Endothelial cell of umbilical vein (primary cell): ENCODE data around the gene SNX33. TPM values are rescaled to one million over a fixed set of nuclear protein-coding genes. Genes with fewer than 3 reads are reported as not detected.
A peak's percentile ranks its signal among the peaks of the same experiment; 100 is the strongest.
"Not testable (repeated sequence)": the region's sequence is repeated elsewhere in the genome, so short reads cannot be mapped to it uniquely, and the experiment has no call there.

ENCODE experiments used
- BruUV-seq: library from RNA; stranded (reverse); fragments of 400-500 nt; replicated peaks from 2 replicates; lab custom pipeline; 2021; lab: Mats Ljungman, UMichigan
- CTCF ChIA-PET: fragments of 300-600, 350-600 bp; sonication (Branson Sonifier 250); formaldehyde crosslinking; loops from one replicate; lab custom pipeline; 2021; ENCODE audit warnings: antibody characterized with exemption, inconsistent platforms; lab: Charles Lee
- POLR2A ChIA-PET: fragments of 300-600, 350-600 bp; sonication (Branson Sonifier 250); formaldehyde crosslinking; loops from one replicate; lab custom pipeline; 2021; ENCODE audit warnings: antibody characterized with exemption, inconsistent platforms; lab: Charles Lee
- DNase-seq: peaks from one replicate; pipeline ENCODE4 v3.0.0-alpha.2; 2011; ENCODE audit warnings: low read depth, low spot score
- FAIRE-seq: peaks from 2 replicates; lab custom pipeline; 2011; peaks lifted over from hg19 to GRCh38; lab: Jason Lieb, UNC
- H2AFZ ChIP-seq: 2 replicates; pipeline ENCODE4 v1.6.0; 2012; ENCODE audit warnings: low read depth, low read length, control low read depth, inconsistent platforms
- H3K27ac ChIP-seq: 2 replicates; pipeline ENCODE4 v1.5.1; 2011; ENCODE audit warnings: low read depth, mild to moderate bottlenecking, control low read depth, low read length, moderate library complexity; ENCODE audit not compliant: insufficient read depth
- H3K27me3 ChIP-seq, 2 experiments: 2 replicates each; pipeline versions ENCODE4 v1.6.0 to v1.6.1; 2011; ENCODE audit warnings: low read length in 2 of 2, mixed read lengths in 1 of 2; ENCODE audit not compliant: control insufficient read depth in 2 of 2, insufficient read depth in 2 of 2
- H3K36me3 ChIP-seq, 2 experiments: 2 replicates in 1 of 2; 3 replicates in 1 of 2; pipeline ENCODE4 v1.5.1; 2011; ENCODE audit warnings: low read length in 2 of 2, mild to moderate bottlenecking in 1 of 2, moderate library complexity in 1 of 2; ENCODE audit not compliant: control insufficient read depth in 2 of 2, insufficient read depth in 2 of 2; ENCODE audit errors: extremely low read depth in 1 of 2
- H3K4me1 ChIP-seq: 3 replicates; pipeline ENCODE4 v1.5.1; 2011; ENCODE audit warnings: mild to moderate bottlenecking, low read length; ENCODE audit not compliant: control insufficient read depth, insufficient read depth; ENCODE audit errors: extremely low read depth
- H3K4me2 ChIP-seq: 2 replicates; pipeline ENCODE4 v1.6.1; 2011; ENCODE audit warnings: low read length, control low read depth, mixed read lengths; ENCODE audit not compliant: insufficient read depth
- H3K4me3 ChIP-seq, 3 experiments: fragments of 200-600 bp in 1 of 3; sonication (generic), shearing (Covaris generic) in 1 of 3; replicated peaks in 1 of 3; 2 replicates each; pipeline ENCODE4 v1.5.1; 2011 to 2016; ENCODE audit warnings: control low read depth in 3 of 3, low read length in 3 of 3, mild to moderate bottlenecking in 2 of 3, inconsistent platforms in 1 of 3, low read depth in 1 of 3, moderate library complexity in 1 of 3; ENCODE audit not compliant: insufficient read depth in 1 of 3
- H3K79me2 ChIP-seq: 2 replicates; pipeline ENCODE4 v1.6.0; 2012; ENCODE audit warnings: low read length, inconsistent platforms; ENCODE audit not compliant: control insufficient read depth, insufficient read depth
- H3K9ac ChIP-seq: replicated peaks from 2 replicates; pipeline ENCODE3; 2011; ENCODE audit warnings: low read length, control low read depth; ENCODE audit not compliant: insufficient read depth; ENCODE audit errors: extremely low read depth
- H3K9me1 ChIP-seq: replicated peaks from 3 replicates; pipeline ENCODE4 v1.6.0; 2011; ENCODE audit warnings: mild to moderate bottlenecking, low read length; ENCODE audit not compliant: control insufficient read depth, insufficient read depth; ENCODE audit errors: extremely low read depth
- H3K9me3 ChIP-seq: replicated peaks from 2 replicates; pipeline ENCODE4 v1.5.1; 2012; ENCODE audit warnings: low read length, inconsistent platforms; ENCODE audit not compliant: control insufficient read depth, insufficient read depth
- H4K20me1 ChIP-seq: replicated peaks from 2 replicates; pipeline ENCODE3; 2011; ENCODE audit warnings: mild to moderate bottlenecking, low read length; ENCODE audit not compliant: control insufficient read depth, insufficient read depth; ENCODE audit errors: extremely low read depth
- EZH2 ChIP-seq: IDR thresholded peaks from 2 replicates; pipeline ENCODE4 v1.6.1; 2012; ENCODE audit warnings: borderline replicate concordance, low read depth, mild to moderate bottlenecking, moderate library complexity, low read length, inconsistent platforms; ENCODE audit not compliant: severe bottlenecking
- JUN ChIP-seq: IDR thresholded peaks from 2 replicates; pipeline ENCODE4 v1.6.1; 2011; ENCODE audit warnings: borderline replicate concordance, low read depth; ENCODE audit not compliant: insufficient read length, insufficient read depth
- POLR2A ChIP-seq: IDR thresholded peaks from 2 replicates; pipeline ENCODE4 v1.6.1; 2012; ENCODE audit warnings: low read depth, mild to moderate bottlenecking, control low read depth, low read length
- dilution Hi-C: fragments of 300-500 bp; cut with MboI; formaldehyde crosslinking; loops from one replicate; pipeline ENCODE4 v1.15.0; 2019; ENCODE audit warnings: low sequenced_read_pairs; ENCODE audit not compliant: extremely low pct_ligation_motif_present
- intact Hi-C: fragments of 100-400 bp; cut with micrococcal nuclease; formaldehyde crosslinking; loops from one replicate; pipeline ENCODE4 v1.10.0; 2022
- polyA plus RNA-seq, 4 experiments: library from polyadenylated mRNA; depleted of rRNA in 3 of 4; stranded (reverse) in 3 of 4; unstranded in 1 of 4; fragments of >200 nt; gene quantifications; 2 replicates each; pipeline versions ENCODE4 v1.2.1 to v1.2.3, GENCODE V29; 2011 to 2012; ENCODE audit warnings: missing spikeins in 1 of 4
- total RNA-seq: library from RNA; stranded (reverse); gene quantifications from 2 replicates; pipeline ENCODE4 v1.2.3, GENCODE V29; 2021

Gene SNX33
- total and polyA plus RNA-seq, 2 donors (not counting 3 experiments of a cell fraction or from before 2014, with no cell fraction given): 7.9 to 12.6 TPM

DNA sequence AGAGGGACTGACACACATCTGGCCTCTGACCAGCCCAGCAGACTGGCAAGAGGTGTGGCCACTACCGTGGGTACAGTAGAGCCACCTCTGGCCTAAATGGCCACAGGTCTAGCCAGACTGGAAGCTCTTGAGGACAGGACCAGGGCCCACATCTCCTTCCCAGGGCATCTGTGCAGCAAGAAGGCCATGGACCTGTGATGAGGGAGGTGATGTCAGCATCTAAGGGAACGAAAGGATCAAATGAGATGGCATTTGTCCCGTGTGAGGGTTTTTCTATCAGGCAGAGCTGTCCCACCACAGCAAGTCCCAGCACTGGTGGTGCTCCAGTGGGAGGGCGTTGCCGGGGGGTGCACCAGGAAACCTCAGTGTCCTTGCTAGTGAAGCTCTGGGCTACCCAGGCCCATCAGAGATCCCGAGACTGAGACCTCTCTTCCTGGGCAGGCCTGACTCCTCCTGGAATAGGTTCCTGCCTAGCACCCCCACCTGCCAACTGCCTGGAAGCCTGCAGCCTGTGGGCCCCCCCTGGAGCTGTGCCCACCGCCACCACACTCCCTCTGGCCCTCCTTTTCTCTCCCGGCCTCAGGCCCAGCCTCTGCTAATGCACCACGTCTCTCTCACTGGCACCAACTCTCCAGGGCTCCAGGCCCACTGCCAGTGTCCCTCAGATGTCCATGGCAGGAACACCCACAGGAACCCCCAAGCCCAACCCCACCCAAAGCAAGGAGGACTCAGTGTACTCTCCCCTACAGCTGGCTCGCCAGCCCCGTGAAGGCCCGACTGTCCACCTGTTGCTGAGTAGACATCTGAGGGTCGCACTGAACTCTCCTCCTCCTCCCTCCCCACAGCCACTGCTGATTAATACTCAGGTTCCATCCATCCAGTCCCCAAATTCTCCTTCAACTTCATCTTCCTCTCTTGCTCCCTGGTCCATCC, 53.6 kb downstream of the SNX33 start:
- H3K4me1 ChIP-seq, FAIRE-seq, DNase-seq, H2AFZ ChIP-seq, intact Hi-C loops, H4K20me1 ChIP-seq, H3K36me3 ChIP-seq, H3K27ac ChIP-seq, dilution Hi-C loops, CTCF ChIA-PET, H3K79me2 ChIP-seq, H3K9me3 ChIP-seq, H3K9ac ChIP-seq, H3K4me3 ChIP-seq, H3K4me2 ChIP-seq, BruUV-seq, H3K9me1 ChIP-seq, POLR2A ChIA-PET: not testable (repeated sequence)
- H3K27me3 ChIP-seq: peaks cover 27 to 28% of the 10 kb centered on the region in 2 experiments

GRCh38 chr15:75702436-75702835, 54.7 kb downstream of the SNX33 start:
- H3K4me1 ChIP-seq: no peaks in the 10 kb centered on the region
- dilution Hi-C loops: no loop called here
- H3K9me3 ChIP-seq: no peaks in the 10 kb centered on the region
- no peak overlapping the region for H3K27ac ChIP-seq
- no peaks in the 10 kb centered on the region for H4K20me1 ChIP-seq
- H3K9ac ChIP-seq: no peak overlapping the region
- no peak overlapping the region for H3K4me3 ChIP-seq
- no peak overlapping the region for H3K4me2 ChIP-seq
- TF ChIP-seq JUN: no peak
- no peak for TF ChIP-seq POLR2A
- no peak for TF ChIP-seq EZH2
- DNase-seq: no peak
- no peak for FAIRE-seq
- POLR2A ChIA-PET: no interaction called here
- intact Hi-C loops: no loop called here
- no peaks in the 10 kb centered on the region for H3K36me3 ChIP-seq
- no peaks in the 10 kb centered on the region for H3K79me2 ChIP-seq
- no peaks in the 10 kb centered on the region for H3K9me1 ChIP-seq
- BruUV-seq: no TSS peak
- peaks cover 16 to 17% of the 10 kb centered on the region in 2 experiments for H3K27me3 ChIP-seq
- H2AFZ ChIP-seq: no peak overlapping the region
- CTCF ChIA-PET: no interaction called here

- CTCF ChIA-PET, H3K4me2 ChIP-seq, H4K20me1 ChIP-seq, H3K79me2 ChIP-seq, H3K9me1 ChIP-seq, BruUV-seq, H3K36me3 ChIP-seq, H3K9ac ChIP-seq, intact Hi-C loops, DNase-seq, H2AFZ ChIP-seq, H3K4me3 ChIP-seq, H3K4me1 ChIP-seq, dilution Hi-C loops, POLR2A ChIA-PET, H3K9me3 ChIP-seq, H3K27ac ChIP-seq: not testable (repeated sequence)
- peak; percentile 68 for FAIRE-seq
- peaks cover 11 to 14% of the 10 kb centered on the region in 2 experiments for H3K27me3 ChIP-seq
These were observed 55.9 kb downstream of the SNX33 start for GRCh38 chr15:75703440-75704262.
